K562 (cell line): ENCODE measurements around the gene UGT1A10.

Source experiments
- BRF1 ChIP-seq: IDR thresholded peaks from 3 replicates; pipeline ENCODE4 v1.6.1; 2011; ENCODE audit warnings: borderline replicate concordance, mild to moderate bottlenecking; ENCODE audit not compliant: insufficient read length; ENCODE audit errors: extremely low read depth
- CHD2 ChIP-seq: IDR thresholded peaks from 2 replicates; pipeline ENCODE4 v1.6.1; 2011; ENCODE audit warnings: low read depth, low read length
- ELF4 ChIP-seq: fragments of 450-650 bp; formaldehyde crosslinking; IDR thresholded peaks from 2 replicates; pipeline ENCODE4 v1.4.0; 2022; ENCODE audit warnings: missing genetic modification characterization
- FOSL1 ChIP-seq: fragments of 200-800 bp; sonication (Bioruptor generic); conservative IDR thresholded peaks from 2 replicates; pipeline ENCODE4 v1.6.1; 2016; ENCODE audit warnings: missing genetic modification characterization, missing compliant biosample characterization
- NR2C2 ChIP-seq, 2 experiments: fragments of 200-800 bp in 1 of 2; sonication (Bioruptor generic) in 1 of 2; sonication (generic) in 1 of 2; formaldehyde crosslinking in 1 of 2; IDR thresholded peaks; 2 replicates each; pipeline versions ENCODE4 v1.6.1 to v1.8.0; 2016 to 2022; ENCODE audit warnings: mild to moderate bottlenecking in 1 of 2, missing compliant biosample characterization in 1 of 2, missing genetic modification characterization in 1 of 2, missing genetic modification reagents in 1 of 2
- NRF1 ChIP-seq, 2 experiments: fragments of 450-650 bp; IDR thresholded peaks in 1 of 2; conservative IDR thresholded peaks in 1 of 2; 2 replicates each; pipeline ENCODE4 v1.6.1; 2014; ENCODE audit warnings: mild to moderate bottlenecking in 2 of 2
- POLR2AphosphoS2 ChIP-seq: IDR thresholded peaks from 2 replicates; pipeline ENCODE4 v1.6.1; 2012; ENCODE audit warnings: low read length, improper control_type of control experiment
- PTBP1 ChIP-seq: fragments of 200-400 bp; formaldehyde crosslinking; IDR thresholded peaks from 2 replicates; pipeline ENCODE4 v1.6.1; 2017; ENCODE audit warnings: low read depth, low read length
- SMC3 ChIP-seq: conservative IDR thresholded peaks from 2 replicates; pipeline ENCODE4 v1.6.1; 2011; ENCODE audit warnings: low read depth, low read length, improper control_type of control experiment; ENCODE audit not compliant: insufficient read depth
- TARDBP ChIP-seq: fragments of 450-650 bp; IDR thresholded peaks from 2 replicates; pipeline ENCODE4 v1.6.1; 2016
- ZKSCAN8 ChIP-seq: fragments of 200-800 bp; sonication (Bioruptor generic); IDR thresholded peaks from 2 replicates; pipeline ENCODE4 v1.6.1; 2016; ENCODE audit warnings: missing genetic modification characterization, missing compliant biosample characterization
- ZNF780A ChIP-seq: fragments of 250-450 bp; sonication (Bioruptor Pico); IDR thresholded peaks from 2 replicates; pipeline ENCODE4 v1.5.0; 2021; ENCODE audit warnings: mild to moderate bottlenecking
- TF ChIP-seq, protein P1 (sequence below), 3 experiments: IDR thresholded peaks in 2 of 3; conservative IDR thresholded peaks in 1 of 3; 2 replicates each; pipeline ENCODE4 v1.5.1; 2011 to 2012; ENCODE audit warnings: low read length in 3 of 3, mild to moderate bottlenecking in 3 of 3, control low read depth in 2 of 3, improper control_type of control experiment in 1 of 3, inconsistent platforms in 1 of 3, low read depth in 1 of 3, mixed read lengths in 1 of 3, moderate library complexity in 1 of 3; ENCODE audit not compliant: insufficient read depth in 2 of 3
- TF ChIP-seq, protein P2 (sequence below): fragments of 450-650 bp; conservative IDR thresholded peaks from 2 replicates; pipeline ENCODE4 v1.6.1; 2016; ENCODE audit warnings: missing genetic modification characterization, low read depth, mild to moderate bottlenecking, control low read depth, missing compliant biosample characterization

DNA sequence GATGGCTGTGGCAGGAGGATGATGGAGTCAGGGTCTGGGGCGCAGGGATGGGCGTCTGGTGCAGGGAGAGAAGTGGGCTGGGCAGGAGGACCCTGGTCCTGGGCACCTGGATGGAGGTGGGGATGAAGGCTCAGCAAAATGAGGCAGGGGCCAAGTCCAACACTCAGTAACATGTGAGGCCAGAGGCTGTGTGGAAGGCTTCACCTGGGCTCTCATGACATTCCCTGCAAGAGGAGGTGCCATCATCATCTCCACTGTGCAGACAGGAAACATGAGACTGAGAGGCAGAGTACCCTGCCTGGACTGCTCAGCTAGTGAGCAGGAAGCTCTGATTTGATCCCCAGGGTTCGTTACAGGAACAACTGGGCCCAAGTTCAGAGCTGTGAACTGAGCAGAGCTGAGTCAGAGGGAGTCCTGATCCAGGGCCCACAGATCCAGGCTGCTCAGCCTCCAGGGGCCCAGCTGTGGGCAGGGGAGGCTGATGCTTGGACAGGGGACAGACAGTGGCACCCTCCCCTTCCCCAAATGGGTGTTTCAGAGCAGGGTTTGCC is 181.2 kb downstream of the UGT1A10 start:
- TF ChIP-seq CHD2 (no peak), POLR2AphosphoS2 (no peak), NRF1 (conservative IDR thresholded peaks at IDR 0.05 in 1 of 2, IDR thresholded peaks at IDR 0.05 in 1 of 2) (no peak), SMC3 (no peak), NR2C2 (CRISPR knock-in tag; IDR thresholded peaks at IDR 0.05) (no peak), NR2C2 (tag; IDR thresholded peaks at IDR 0.05) (no peak), PTBP1 (no peak), FOSL1 (tag) (no peak), ZKSCAN8 (no peak), ZNF780A (CRISPR knock-in tag) (no peak), ELF4 (CRISPR knock-in tag) (no peak), BRF1 (no peak), TARDBP (no peak)
- TF ChIP-seq, protein P1, sequence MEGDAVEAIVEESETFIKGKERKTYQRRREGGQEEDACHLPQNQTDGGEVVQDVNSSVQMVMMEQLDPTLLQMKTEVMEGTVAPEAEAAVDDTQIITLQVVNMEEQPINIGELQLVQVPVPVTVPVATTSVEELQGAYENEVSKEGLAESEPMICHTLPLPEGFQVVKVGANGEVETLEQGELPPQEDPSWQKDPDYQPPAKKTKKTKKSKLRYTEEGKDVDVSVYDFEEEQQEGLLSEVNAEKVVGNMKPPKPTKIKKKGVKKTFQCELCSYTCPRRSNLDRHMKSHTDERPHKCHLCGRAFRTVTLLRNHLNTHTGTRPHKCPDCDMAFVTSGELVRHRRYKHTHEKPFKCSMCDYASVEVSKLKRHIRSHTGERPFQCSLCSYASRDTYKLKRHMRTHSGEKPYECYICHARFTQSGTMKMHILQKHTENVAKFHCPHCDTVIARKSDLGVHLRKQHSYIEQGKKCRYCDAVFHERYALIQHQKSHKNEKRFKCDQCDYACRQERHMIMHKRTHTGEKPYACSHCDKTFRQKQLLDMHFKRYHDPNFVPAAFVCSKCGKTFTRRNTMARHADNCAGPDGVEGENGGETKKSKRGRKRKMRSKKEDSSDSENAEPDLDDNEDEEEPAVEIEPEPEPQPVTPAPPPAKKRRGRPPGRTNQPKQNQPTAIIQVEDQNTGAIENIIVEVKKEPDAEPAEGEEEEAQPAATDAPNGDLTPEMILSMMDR (IDR thresholded peaks at IDR 0.05 in 2 of 3, conservative IDR thresholded peaks at IDR 0.05 in 1 of 3; ENCODE audit: insufficient read depth in 2 of 3, low read depth in 1 of 3, low read length in 3 of 3): no peak
- TF ChIP-seq, protein P2, sequence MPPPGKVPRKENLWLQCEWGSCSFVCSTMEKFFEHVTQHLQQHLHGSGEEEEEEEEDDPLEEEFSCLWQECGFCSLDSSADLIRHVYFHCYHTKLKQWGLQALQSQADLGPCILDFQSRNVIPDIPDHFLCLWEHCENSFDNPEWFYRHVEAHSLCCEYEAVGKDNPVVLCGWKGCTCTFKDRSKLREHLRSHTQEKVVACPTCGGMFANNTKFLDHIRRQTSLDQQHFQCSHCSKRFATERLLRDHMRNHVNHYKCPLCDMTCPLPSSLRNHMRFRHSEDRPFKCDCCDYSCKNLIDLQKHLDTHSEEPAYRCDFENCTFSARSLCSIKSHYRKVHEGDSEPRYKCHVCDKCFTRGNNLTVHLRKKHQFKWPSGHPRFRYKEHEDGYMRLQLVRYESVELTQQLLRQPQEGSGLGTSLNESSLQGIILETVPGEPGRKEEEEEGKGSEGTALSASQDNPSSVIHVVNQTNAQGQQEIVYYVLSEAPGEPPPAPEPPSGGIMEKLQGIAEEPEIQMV (tag): no peak
